HepG2 (cell line): ENCODE measurements around the gene DDOST. TPM values are rescaled to one million over a fixed set of nuclear protein-coding genes. Genes with fewer than 3 reads are reported as not detected.
A peak's percentile ranks its signal among the peaks of the same experiment; 100 is the strongest.

Experiments
- ATAC-seq: fragments of 200-7000 bp; cut with Tn5 transposase; 3 replicates; pipeline ENCODE4 v1.9.1; 2020; ENCODE audit warnings: mild to moderate bottlenecking, moderate library complexity
- BruUV-seq: library from RNA; stranded (reverse); fragments of 400-500 nt; replicated peaks from 2 replicates; lab custom pipeline; 2021; lab: Mats Ljungman, UMichigan
- CTCF ChIA-PET: fragments of 300-600 bp; formaldehyde crosslinking; extraction: SDS; loops from one replicate; lab custom pipeline; 2021; ENCODE audit warnings: low total read pairs, inconsistent platforms, low intra/inter-chr PET ratio; lab: Yijun Ruan, JAX
- POLR2A ChIA-PET: fragments of 350-600 bp; sonication (Branson Sonifier 250); formaldehyde crosslinking; loops from one replicate; lab custom pipeline; 2020; ENCODE audit warnings: antibody characterized with exemption, inconsistent platforms; lab: Yijun Ruan, JAX
- DNase-seq: peaks from one replicate; pipeline ENCODE4 v3.0.0-alpha.2; 2015; ENCODE audit warnings: low spot score
- FAIRE-seq: peaks from 3 replicates; lab custom pipeline; 2011; peaks lifted over from hg19 to GRCh38; lab: Jason Lieb, UNC
- H2AFZ ChIP-seq: one replicate; pipeline ENCODE4 v1.6.1; 2011; ENCODE audit warnings: low read length, inconsistent platforms
- H3K27ac ChIP-seq: fragments of 300-600 bp; 3 replicates; pipeline ENCODE4 v1.8.0; 2011; ENCODE audit warnings: mixed run types, mild to moderate bottlenecking, mixed read lengths, low read length, inconsistent platforms; ENCODE audit not compliant: insufficient read depth; ENCODE audit errors: extremely low read length
- H3K27me3 ChIP-seq, 2 experiments: fragments of 200-600 bp in 1 of 2; 2 replicates in 1 of 2; 3 replicates in 1 of 2; pipeline versions ENCODE4 v1.6.0 to v1.8.0; 2011; ENCODE audit warnings: low read length in 2 of 2, mild to moderate bottlenecking in 2 of 2, moderate library complexity in 2 of 2, inconsistent platforms in 1 of 2; ENCODE audit not compliant: insufficient read depth in 2 of 2, control insufficient read depth in 1 of 2
- H3K36me3 ChIP-seq, 2 experiments: fragments of 200-600 bp in 1 of 2; replicated peaks in 1 of 2; 2 replicates in 1 of 2; 3 replicates in 1 of 2; pipeline versions ENCODE4 v1.5.1 to v1.8.0; 2011; ENCODE audit warnings: low read length in 2 of 2, inconsistent platforms in 1 of 2; ENCODE audit not compliant: insufficient read depth in 2 of 2, control insufficient read depth in 1 of 2
- H3K4me1 ChIP-seq: 2 replicates; pipeline ENCODE4 v1.5.1; 2012; ENCODE audit warnings: low read length, inconsistent platforms; ENCODE audit not compliant: insufficient read depth
- H3K4me2 ChIP-seq: 2 replicates; pipeline ENCODE4 v1.6.0; 2011; ENCODE audit warnings: low read depth, low read length, inconsistent platforms
- H3K4me3 ChIP-seq, 3 experiments: fragments of 200-600 bp in 1 of 3; sonication (generic), shearing (Covaris generic) in 1 of 3; replicated peaks in 1 of 3; 2 replicates each; pipeline ENCODE4 v1.5.1; 2011 to 2016; ENCODE audit warnings: low read length in 3 of 3, inconsistent platforms in 2 of 3, low read depth in 2 of 3, mild to moderate bottlenecking in 2 of 3, control low read depth in 1 of 3, mixed read lengths in 1 of 3; ENCODE audit not compliant: insufficient read depth in 1 of 3
- H3K79me2 ChIP-seq: one replicate; pipeline ENCODE4 v1.6.1; 2011; ENCODE audit warnings: low read length, inconsistent platforms; ENCODE audit not compliant: insufficient read depth
- H3K9ac ChIP-seq: 2 replicates; pipeline ENCODE4 v1.6.0; 2011; ENCODE audit warnings: mild to moderate bottlenecking, low read depth, low read length, inconsistent platforms; ENCODE audit not compliant: insufficient read depth
- H3K9me3 ChIP-seq: 2 replicates; pipeline ENCODE4 v1.5.1; 2012; ENCODE audit warnings: mild to moderate bottlenecking, low read length
- H4K20me1 ChIP-seq: 2 replicates; pipeline ENCODE4 v1.6.0; 2011; ENCODE audit warnings: inconsistent platforms, mild to moderate bottlenecking, low read length, moderate library complexity; ENCODE audit not compliant: insufficient read depth
- BCL6 ChIP-seq: IDR thresholded peaks from 2 replicates; pipeline ENCODE4 v1.6.1; 2016; ENCODE audit warnings: missing genetic modification reagents, missing compliant biosample characterization
- CBX2 ChIP-seq, 2 experiments: fragments of 200-600 bp in 1 of 2; sonication (generic); formaldehyde crosslinking in 1 of 2; IDR thresholded peaks; 2 replicates each; pipeline versions ENCODE4 v1.7.0 to v1.8.1; 2018 to 2022; ENCODE audit warnings: low read depth in 2 of 2, low read length in 1 of 2, mild to moderate bottlenecking in 1 of 2, missing genetic modification reagents in 1 of 2
- FOXA3 ChIP-seq: IDR thresholded peaks from 2 replicates; pipeline ENCODE4 v1.6.1; 2016; ENCODE audit warnings: missing genetic modification reagents, missing compliant biosample characterization
- GLI4 ChIP-seq: sonication (generic); formaldehyde crosslinking; IDR thresholded peaks from 2 replicates; pipeline ENCODE4 v1.5.1; 2020; ENCODE audit warnings: missing genetic modification reagents, mild to moderate bottlenecking, moderate library complexity, borderline replicate concordance
- HNF4A ChIP-seq: sonication (generic); formaldehyde crosslinking; IDR thresholded peaks from 2 replicates; pipeline ENCODE4 v1.4.0; 2020; ENCODE audit warnings: missing genetic modification reagents
- RARA ChIP-seq: IDR thresholded peaks from 2 replicates; pipeline ENCODE4 v1.6.1; 2016; ENCODE audit warnings: missing genetic modification reagents, missing compliant biosample characterization
- RCOR2 ChIP-seq: IDR thresholded peaks from 2 replicates; pipeline ENCODE4 v1.6.1; 2016; ENCODE audit warnings: missing biosample characterization, missing genetic modification reagents
- RXRA ChIP-seq: sonication (generic); formaldehyde crosslinking; IDR thresholded peaks from 2 replicates; pipeline ENCODE4 v1.5.1; 2020; ENCODE audit warnings: missing genetic modification reagents
- RXRB ChIP-seq: IDR thresholded peaks from 2 replicates; pipeline ENCODE4 v1.6.1; 2016; ENCODE audit warnings: borderline replicate concordance, missing genetic modification reagents, missing compliant biosample characterization
- SKI ChIP-seq: fragments of 450-650 bp; IDR thresholded peaks from one replicate; pipeline ENCODE4 v1.6.1; 2018; ENCODE audit warnings: mild to moderate bottlenecking; ENCODE audit not compliant: partially characterized antibody
- SOX6 ChIP-seq, 2 experiments: fragments of 450-650 bp in 1 of 2; sonication (generic) in 1 of 2; formaldehyde crosslinking in 1 of 2; IDR thresholded peaks; 2 replicates each; pipeline versions ENCODE4 v1.4.0 to v1.6.1; 2017 to 2020; ENCODE audit warnings: antibody characterized with exemption in 1 of 2, mild to moderate bottlenecking in 1 of 2, missing genetic modification reagents in 1 of 2
- TBL1XR1 ChIP-seq: fragments of 150-350 bp; IDR thresholded peaks from 2 replicates; pipeline ENCODE4 v1.6.1; 2014; ENCODE audit warnings: borderline replicate concordance, low read length; ENCODE audit not compliant: partially characterized antibody
- ZFP82 ChIP-seq: sonication (generic); formaldehyde crosslinking; IDR thresholded peaks from 2 replicates; pipeline ENCODE4 v1.5.1; 2020; ENCODE audit warnings: mild to moderate bottlenecking, missing genetic modification reagents, borderline replicate concordance
- ZFY ChIP-seq: sonication (generic); formaldehyde crosslinking; IDR thresholded peaks from 2 replicates; pipeline ENCODE4 v1.4.0; 2020; ENCODE audit warnings: missing genetic modification reagents
- ZNF292 ChIP-seq: sonication (generic); formaldehyde crosslinking; IDR thresholded peaks from 2 replicates; pipeline ENCODE4 v1.8.1; 2022; ENCODE audit warnings: mild to moderate bottlenecking, low read depth, missing genetic modification reagents, borderline replicate concordance
- WGBS: methylation state at CpG from one replicate; pipeline ENCODE4 v1.1.6; 2017; ENCODE audit warnings: low lambda C conversion rate; 5-methylcytosine and 5-hydroxymethylcytosine counted together
- in situ Hi-C: cut with HindIII; loops from 2 replicates; pipeline ENCODE4 v1.10.0; 2017; ENCODE audit warnings: low pct_unique_long_range_greater_than_20kb; ENCODE audit not compliant: extremely low pct_ligation_motif_present
- intact Hi-C: fragments of 100-400 bp; cut with micrococcal nuclease; formaldehyde crosslinking; loops from one replicate; pipeline ENCODE4 v1.10.0; 2022; ENCODE audit not compliant: unreplicated experiment
- polyA plus RNA-seq, 8 experiments: library from polyadenylated mRNA; depleted of rRNA in 3 of 8; stranded (reverse) in 7 of 8; unstranded in 1 of 8; fragments of >200 nt; fragmentation: Illumina TruSeq in 4 of 8; extraction: Trizol in 4 of 8; gene quantifications; 2 replicates each; pipeline versions ENCODE4 v1.2.1 to v1.2.3, GENCODE V29; 2011 to 2016; ENCODE audit warnings: low read depth in 4 of 8, missing spikeins in 1 of 8, mixed read lengths in 1 of 8; ENCODE audit not compliant: insufficient read depth in 1 of 8
- total RNA-seq, 5 experiments: library from RNA; depleted of rRNA; stranded (reverse); fragments of >200 nt; fragmentation: Illumina TruSeq; extraction: Trizol; gene quantifications; 2 replicates each; pipeline ENCODE4 v1.2.3, GENCODE V29; 2016; ENCODE audit warnings: low read depth in 1 of 5
- TF ChIP-seq, protein P1 (sequence below): IDR thresholded peaks from 2 replicates; pipeline ENCODE4 v1.4.0; 2020; ENCODE audit warnings: mild to moderate bottlenecking, missing genetic modification reagents
- TF ChIP-seq, protein P2 (sequence below): sonication (generic); formaldehyde crosslinking; IDR thresholded peaks from 2 replicates; pipeline ENCODE4 v1.8.0; 2022; ENCODE audit warnings: missing genetic modification reagents, mild to moderate bottlenecking, moderate library complexity, borderline replicate concordance
- TF ChIP-seq, protein P3 (sequence below): sonication (generic); formaldehyde crosslinking; IDR thresholded peaks from 2 replicates; pipeline ENCODE4 v1.8.1; 2022; ENCODE audit warnings: mild to moderate bottlenecking, missing genetic modification reagents

DDOST gene
- total and polyA plus RNA-seq, 2 of the 13 experiments (the other 11 are each of a cell fraction or from before 2014, with no cell fraction given): 335 to 494 TPM

DNA sequence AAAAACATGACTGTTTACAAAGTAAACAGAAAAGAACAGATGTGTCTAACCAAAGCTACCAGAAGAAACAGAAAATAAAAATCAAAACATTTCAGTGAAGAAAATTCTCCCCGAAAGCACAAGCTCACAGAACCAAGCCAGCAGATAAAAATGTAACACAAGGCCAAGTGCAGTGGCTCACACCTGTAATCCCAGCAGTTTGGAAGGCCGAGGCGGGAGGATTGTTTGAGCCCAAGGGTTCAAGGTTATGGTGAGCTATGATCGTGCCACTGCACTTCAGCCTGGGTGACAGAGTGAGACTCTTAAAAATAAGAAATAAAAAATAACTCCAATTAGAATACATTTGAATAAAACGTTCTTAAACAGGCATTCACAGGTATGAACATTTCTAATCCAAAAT, 19.1 kb upstream of the DDOST start:
- peak; percentile 62 for FAIRE-seq
- WGBS: 4% methylated on average over 5 of the region's 5 CpGs
- TF ChIP-seq, protein P1, sequence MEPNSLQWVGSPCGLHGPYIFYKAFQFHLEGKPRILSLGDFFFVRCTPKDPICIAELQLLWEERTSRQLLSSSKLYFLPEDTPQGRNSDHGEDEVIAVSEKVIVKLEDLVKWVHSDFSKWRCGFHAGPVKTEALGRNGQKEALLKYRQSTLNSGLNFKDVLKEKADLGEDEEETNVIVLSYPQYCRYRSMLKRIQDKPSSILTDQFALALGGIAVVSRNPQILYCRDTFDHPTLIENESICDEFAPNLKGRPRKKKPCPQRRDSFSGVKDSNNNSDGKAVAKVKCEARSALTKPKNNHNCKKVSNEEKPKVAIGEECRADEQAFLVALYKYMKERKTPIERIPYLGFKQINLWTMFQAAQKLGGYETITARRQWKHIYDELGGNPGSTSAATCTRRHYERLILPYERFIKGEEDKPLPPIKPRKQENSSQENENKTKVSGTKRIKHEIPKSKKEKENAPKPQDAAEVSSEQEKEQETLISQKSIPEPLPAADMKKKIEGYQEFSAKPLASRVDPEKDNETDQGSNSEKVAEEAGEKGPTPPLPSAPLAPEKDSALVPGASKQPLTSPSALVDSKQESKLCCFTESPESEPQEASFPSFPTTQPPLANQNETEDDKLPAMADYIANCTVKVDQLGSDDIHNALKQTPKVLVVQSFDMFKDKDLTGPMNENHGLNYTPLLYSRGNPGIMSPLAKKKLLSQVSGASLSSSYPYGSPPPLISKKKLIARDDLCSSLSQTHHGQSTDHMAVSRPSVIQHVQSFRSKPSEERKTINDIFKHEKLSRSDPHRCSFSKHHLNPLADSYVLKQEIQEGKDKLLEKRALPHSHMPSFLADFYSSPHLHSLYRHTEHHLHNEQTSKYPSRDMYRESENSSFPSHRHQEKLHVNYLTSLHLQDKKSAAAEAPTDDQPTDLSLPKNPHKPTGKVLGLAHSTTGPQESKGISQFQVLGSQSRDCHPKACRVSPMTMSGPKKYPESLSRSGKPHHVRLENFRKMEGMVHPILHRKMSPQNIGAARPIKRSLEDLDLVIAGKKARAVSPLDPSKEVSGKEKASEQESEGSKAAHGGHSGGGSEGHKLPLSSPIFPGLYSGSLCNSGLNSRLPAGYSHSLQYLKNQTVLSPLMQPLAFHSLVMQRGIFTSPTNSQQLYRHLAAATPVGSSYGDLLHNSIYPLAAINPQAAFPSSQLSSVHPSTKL (CRISPR knock-in tag): peak; percentile 35; the same call in 1 of the 2 replicates
- TF ChIP-seq, protein P2, sequence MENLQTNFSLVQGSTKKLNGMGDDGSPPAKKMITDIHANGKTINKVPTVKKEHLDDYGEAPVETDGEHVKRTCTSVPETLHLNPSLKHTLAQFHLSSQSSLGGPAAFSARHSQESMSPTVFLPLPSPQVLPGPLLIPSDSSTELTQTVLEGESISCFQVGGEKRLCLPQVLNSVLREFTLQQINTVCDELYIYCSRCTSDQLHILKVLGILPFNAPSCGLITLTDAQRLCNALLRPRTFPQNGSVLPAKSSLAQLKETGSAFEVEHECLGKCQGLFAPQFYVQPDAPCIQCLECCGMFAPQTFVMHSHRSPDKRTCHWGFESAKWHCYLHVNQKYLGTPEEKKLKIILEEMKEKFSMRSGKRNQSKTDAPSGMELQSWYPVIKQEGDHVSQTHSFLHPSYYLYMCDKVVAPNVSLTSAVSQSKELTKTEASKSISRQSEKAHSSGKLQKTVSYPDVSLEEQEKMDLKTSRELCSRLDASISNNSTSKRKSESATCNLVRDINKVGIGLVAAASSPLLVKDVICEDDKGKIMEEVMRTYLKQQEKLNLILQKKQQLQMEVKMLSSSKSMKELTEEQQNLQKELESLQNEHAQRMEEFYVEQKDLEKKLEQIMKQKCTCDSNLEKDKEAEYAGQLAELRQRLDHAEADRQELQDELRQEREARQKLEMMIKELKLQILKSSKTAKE (CRISPR knock-in tag): peak; percentile 46; the same call in 1 of the 2 replicates
- TF ChIP-seq RXRB (CRISPR knock-in tag): peak; percentile 49; the same call in 1 of the 2 replicates
- no peak for TF ChIP-seq RCOR2
- TF ChIP-seq TBL1XR1: peak; percentile 54
- no peak for TF ChIP-seq ZFY (CRISPR knock-in tag)
- 0 out of 2 replicates have a peak, but pooled peaks have one; percentile 14 for TF ChIP-seq FOXA3
- peak; percentile 39; the same call in 1 of the 2 replicates for TF ChIP-seq HNF4A (CRISPR knock-in tag)
- TF ChIP-seq RXRA (CRISPR knock-in tag): peak; percentile 68; the same call in 1 of the 2 replicates
- TF ChIP-seq SOX6 (IDR thresholded peaks at IDR 0.05): no peak
- peak; percentile 27; the same call in 1 of the 2 replicates for TF ChIP-seq SOX6 (CRISPR knock-in tag; IDR thresholded peaks at IDR 0.05)
- TF ChIP-seq, protein P3, sequence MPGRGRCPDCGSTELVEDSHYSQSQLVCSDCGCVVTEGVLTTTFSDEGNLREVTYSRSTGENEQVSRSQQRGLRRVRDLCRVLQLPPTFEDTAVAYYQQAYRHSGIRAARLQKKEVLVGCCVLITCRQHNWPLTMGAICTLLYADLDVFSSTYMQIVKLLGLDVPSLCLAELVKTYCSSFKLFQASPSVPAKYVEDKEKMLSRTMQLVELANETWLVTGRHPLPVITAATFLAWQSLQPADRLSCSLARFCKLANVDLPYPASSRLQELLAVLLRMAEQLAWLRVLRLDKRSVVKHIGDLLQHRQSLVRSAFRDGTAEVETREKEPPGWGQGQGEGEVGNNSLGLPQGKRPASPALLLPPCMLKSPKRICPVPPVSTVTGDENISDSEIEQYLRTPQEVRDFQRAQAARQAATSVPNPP: no peak
- peak; percentile 83 for TF ChIP-seq BCL6 (CRISPR knock-in tag)
- TF ChIP-seq SKI: peak; percentile 57
- TF ChIP-seq CBX2 (IDR thresholded peaks at IDR 0.05; ENCODE audit: low read depth, low read length): no peak
- TF ChIP-seq CBX2 (CRISPR knock-in tag; IDR thresholded peaks at IDR 0.05; ENCODE audit: low read depth): no peak
- TF ChIP-seq ZNF292 (CRISPR knock-in tag): no peak
- TF ChIP-seq RARA (CRISPR knock-in tag): peak; percentile 91
- TF ChIP-seq ZFP82 (CRISPR knock-in tag): no peak
- no peak for TF ChIP-seq GLI4

More for the DNA sequence above, 19.1 kb upstream of the DDOST start:
- Histone ChIP-seq H3K4me1 (peaks cover 19% of the 10 kb centered on the region), H2AFZ (no peak overlapping the region), H4K20me1 (no peaks in the 10 kb centered on the region), H3K4me3 (no peak overlapping the region), H3K36me3 (no peaks in the 10 kb centered on the region), H3K27ac (no peak overlapping the region), H3K9ac (no peak overlapping the region), H3K27me3 (peaks cover 2 to 33% of the 10 kb centered on the region in 2 experiments; a peak in 4 of 5 replicates), H3K9me3 (no peaks in the 10 kb centered on the region), H3K79me2 (no peaks in the 10 kb centered on the region), H3K4me2 (peak overlapping the region; percentile 25; the same call in 1 of the 2 replicates)
- no peak for DNase-seq
- intact Hi-C loops (no loop called here), in situ Hi-C loops (no loop called here)
- BruUV-seq: no TSS peak
- ATAC-seq: no peak
- ChIA-PET CTCF (no interaction called here), POLR2A (interaction anchor here (1.1 to 1.9 kb wide), 2 partner anchors 19 to 107 kb away, joined by 4 to 7 read pairs; partner anchors contain the start of genes DDOST and HP1BP3)
